Psoas muscle (tissue), 8 donors: ENCODE measurements around the gene CYP4B1. TPM values are rescaled to one million over a fixed set of nuclear protein-coding genes. Genes with fewer than 3 reads are reported as not detected.

ENCODE experiments used
- ATAC-seq, 4 donors: fragments of 200-7000 bp; cut with Tn5 transposase; one replicate each; pipeline ENCODE4 v1.9.1; 2020; ENCODE audit warnings: moderate library complexity in 3 of 4, mild to moderate bottlenecking in 2 of 4
- DNase-seq, 2 donors: peaks; one replicate each; pipeline ENCODE4 v3.0.0-alpha.2; 2020
- H3K27ac ChIP-seq: fragments of 200-600 bp; one replicate; pipeline ENCODE4 v1.8.0; 2022
- H3K27me3 ChIP-seq, 3 donors: fragments of 200-600 bp in 1 of 3; one replicate each; pipeline versions ENCODE4 v1.6.1 to v1.8.0; 2013 to 2022; ENCODE audit warnings: low read length in 2 of 3, mild to moderate bottlenecking in 2 of 3, moderate library complexity in 1 of 3; ENCODE audit not compliant: insufficient read depth in 3 of 3
- H3K36me3 ChIP-seq, 2 donors: fragments of 200-600 bp in 1 of 2; one replicate each; pipeline versions ENCODE4 v1.6.1 to v1.8.0; 2013 to 2022; ENCODE audit warnings: low read depth in 1 of 2, mild to moderate bottlenecking in 1 of 2, moderate library complexity in 1 of 2; ENCODE audit not compliant: insufficient read depth in 1 of 2
- H3K4me1 ChIP-seq: fragments of 200-600 bp; one replicate; pipeline ENCODE4 v1.8.0; 2022
- H3K4me3 ChIP-seq: fragments of 200-600 bp; one replicate; pipeline ENCODE4 v1.8.0; 2022; ENCODE audit warnings: mild to moderate bottlenecking
- H3K9me3 ChIP-seq: fragments of 200-600 bp; one replicate; pipeline ENCODE4 v1.8.0; 2022
- CTCF ChIP-seq: fragments of 200-600 bp; IDR thresholded peaks from one replicate; pipeline ENCODE4 v1.8.0; 2022; ENCODE audit warnings: antibody characterized with exemption
- WGBS, 3 donors: extraction: QIAGEN DNeasy Blood & Tissue Kit; methylation state at CpG; one replicate each; pipeline versions ENCODE4 v1.1.6 to v1.1.7; 2013; 5-methylcytosine and 5-hydroxymethylcytosine counted together
- intact Hi-C, 2 donors: fragments of 100-400 bp; cut with DNase I; formaldehyde crosslinking; loops; one replicate each; pipeline versions ENCODE4 v1.11.0 to v1.14.2; 2022
- polyA plus RNA-seq, 3 donors: library from polyadenylated mRNA; stranded (reverse); fragments of 200-250 nt; gene quantifications; one replicate each; pipeline ENCODE4 v1.2.3, GENCODE V29; 2013
- total RNA-seq, 4 donors: library from RNA; stranded (reverse); fragmentation: NEBNext Ultra II Directional in 2 of 4; extraction: Animal tissue kit (Norgen Biotek cat#: 25700) in 2 of 4; gene quantifications; one replicate each; pipeline versions ENCODE4 v1.2.1 to v1.2.4, GENCODE V29; 2021 to 2023
- donor health status: healthy with polysubstance abuse.
- donor health status: DM: no; HTN: no; CAD: no; lungs with moderate emphysema.
- donor health status: Bipolar disorder and iron deficiency.
- donor health status: healthy.
- donor health status: DM: yes; HTN: yes; CAD: no.
- donor health status: DM: no; HTN: no; CAD: no.
- donor health status: DM: no; HTN: no; CAD: no.
- donor health status: DM: yes; HTN: yes; CAD: no.

The CYP4B1 gene
- total and polyA plus RNA-seq, 7 donors, result 0.15 to 37.4 (median 21.9) TPM

GRCh38 chr1:46811053-46811452 is 12.2 kb downstream of the CYP4B1 start:
- Histone ChIP-seq H3K4me3 (no peak overlapping the region), H3K4me1 (peaks cover under 1% of the 10 kb centered on the region), H3K27ac (no peak overlapping the region), H3K27me3 (no peaks in the 10 kb centered on the region), H3K9me3 (no peaks in the 10 kb centered on the region), H3K36me3 (peaks cover 0 to 3% of the 10 kb centered on the region in 2 donors)
- 76 to 82% (median 78%) methylated on average over 5 of the region's 5 CpGs for WGBS, 3 donors
- no peak for ATAC-seq
- no peak for TF ChIP-seq CTCF
- DNase-seq, result no peak
- intact Hi-C loops, result no loop called here

- Histone ChIP-seq H3K9me3 (no peaks in the 10 kb centered on the region), H3K27ac (no peak overlapping the region), H3K4me1 (no peaks in the 10 kb centered on the region), H3K27me3 (no peaks in the 10 kb centered on the region), H3K4me3 (no peak overlapping the region), H3K36me3 (peaks cover 0 to 3% of the 10 kb centered on the region in 2 donors)
- TF ChIP-seq CTCF, result no peak
- intact Hi-C loops, result no loop called here
- ATAC-seq, result no peak
- 52 to 64% (median 62%) methylated on average over 11 of the region's 11 CpGs for whole genome bisulfite sequencing, 3 donors
- no peak for DNase-seq
These were observed 13.5 kb downstream of the CYP4B1 start for GRCh38 chr1:46812065-46812963.

- H3K4me3 ChIP-seq, result no peak overlapping the region
- WGBS, 3 donors, result 81 to 87% (median 85%) methylated on average over 11 of the region's 11 CpGs
- ATAC-seq, result no peak
These were observed 14.4 kb downstream of the CYP4B1 start for GRCh38 chr1:46812996-46813857.

GRCh38 chr1:46813858-46814396 is 15.1 kb downstream of the CYP4B1 start:
- DNase-seq (no peak), ATAC-seq (no peak)
- no peaks in the 10 kb centered on the region for H3K27me3 ChIP-seq
- no peak overlapping the region for H3K27ac ChIP-seq
- H3K36me3 ChIP-seq, result peaks cover 0 to 3% of the 10 kb centered on the region in 2 donors
- intact Hi-C loops, result no loop called here
- no peaks in the 10 kb centered on the region for H3K4me1 ChIP-seq
- no peak for TF ChIP-seq CTCF
- WGBS, 3 donors, result 93 to 95% (median 94%) methylated on average over 9 of the region's 9 CpGs
- H3K4me3 ChIP-seq, result no peak overlapping the region
- no peaks in the 10 kb centered on the region for H3K9me3 ChIP-seq

More at GRCh38 chr1:46812996-46813857, 14.4 kb downstream of the CYP4B1 start:
- H3K36me3 ChIP-seq, result peaks cover 0 to 3% of the 10 kb centered on the region in 2 donors
- H3K27me3 ChIP-seq, result no peaks in the 10 kb centered on the region
- H3K9me3 ChIP-seq, result no peaks in the 10 kb centered on the region
- intact Hi-C loops, result no loop called here
- no peak for TF ChIP-seq CTCF
- H3K27ac ChIP-seq, result no peak overlapping the region
- DNase-seq, result no peak
- no peaks in the 10 kb centered on the region for H3K4me1 ChIP-seq
